HFF-Myc (cell line): Measurements from ENCODE around the gene LCORL.

ENCODE experiments used
- DNase-seq: peaks from one replicate; pipeline ENCODE4 v3.0.0-alpha.2; 2011; ENCODE audit warnings: low read depth; ENCODE audit errors: extremely low read depth
- H3K4me3 ChIP-seq: replicated peaks from 2 replicates; pipeline ENCODE4 v1.5.1; 2011; ENCODE audit warnings: low read depth, mild to moderate bottlenecking, control low read depth, low read length
- CTCF ChIP-seq: IDR thresholded peaks from 2 replicates; pipeline ENCODE4 v1.5.1; 2012; ENCODE audit warnings: mild to moderate bottlenecking, low read depth, low read length, control low read depth; ENCODE audit errors: missing control alignments

The LCORL gene

DNA sequence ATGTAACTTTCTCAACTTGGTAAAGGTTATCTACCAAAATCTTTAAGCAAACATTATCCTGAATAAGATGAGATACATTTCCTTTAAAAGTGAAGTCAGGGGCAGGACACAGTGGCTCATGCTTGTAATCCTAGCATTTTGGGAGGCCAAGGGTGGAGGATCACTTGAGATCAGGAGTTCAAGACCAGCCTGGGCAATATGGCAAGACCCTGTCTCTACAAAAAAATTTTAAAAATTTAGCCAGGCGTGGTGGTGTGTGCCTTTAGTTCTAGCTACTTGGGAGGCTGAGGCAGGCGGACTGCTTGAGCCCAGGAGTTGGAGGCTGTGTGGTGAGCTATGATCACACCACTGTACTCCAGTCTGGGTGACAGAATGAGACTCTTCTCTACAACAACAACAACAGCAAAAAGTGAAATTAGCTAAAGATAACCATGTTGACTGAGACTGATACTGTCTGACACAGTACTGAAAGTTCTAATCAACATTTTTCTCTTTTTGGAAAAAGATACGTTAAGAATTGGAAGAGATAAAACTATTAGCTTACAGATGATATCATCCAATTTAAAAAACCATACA lies 215.9 kb downstream of the LCORL start:
- no peak for TF ChIP-seq CTCF
- no peak for DNase-seq
- H3K4me3 ChIP-seq, result no peak overlapping the region

DNA sequence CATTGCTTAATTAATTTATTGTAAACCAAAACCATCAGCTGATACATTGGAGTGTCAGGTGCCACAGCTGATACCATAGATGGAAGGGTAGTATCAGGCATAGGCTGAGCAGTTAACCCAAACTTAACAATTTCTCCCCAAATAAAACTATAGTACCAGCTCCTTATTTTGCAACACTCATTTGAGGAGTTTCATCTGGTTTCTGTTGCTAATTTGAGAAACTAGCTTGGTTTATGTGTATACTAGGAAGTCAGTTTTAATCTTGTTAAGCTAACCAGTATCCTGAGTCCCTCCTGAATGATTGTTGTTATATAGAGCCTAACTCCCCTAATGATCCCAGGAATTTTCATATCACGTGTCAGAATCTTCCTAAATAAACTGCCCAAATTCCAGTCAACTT lies 223.7 kb downstream of the LCORL start:
- no peak for TF ChIP-seq CTCF
- no peak for DNase-seq
- no peak overlapping the region for H3K4me3 ChIP-seq

GRCh38 chr4:17794730-17795129 lies 226.8 kb downstream of the LCORL start:
- no peak for TF ChIP-seq CTCF
- no peak overlapping the region for H3K4me3 ChIP-seq
- no peak for DNase-seq
